Measurements from ENCODE around the gene RBM26. TPM values are rescaled to one million over a fixed set of nuclear protein-coding genes. Genes with fewer than 3 reads are reported as not detected.

Gene RBM26
- total and polyA plus RNA-seq, 2 experiments from 2014 or later = 46.0 to 69.3 TPM

- TF ChIP-seq JUNB (IDR thresholded peaks at IDR 0.05; ENCODE audit: unreplicated experiment) (no peak), EZH2phosphoT487 (IDR thresholded peaks at IDR 0.05; ENCODE audit: unreplicated experiment) (no peak), ETS1 (IDR thresholded peaks at IDR 0.05) (no peak), REST (IDR thresholded peaks at IDR 0.05; ENCODE audit: unreplicated experiment) (no peak), NANOG (IDR thresholded peaks at IDR 0.05; ENCODE audit: borderline replicate concordance) (no peak), CREB1 (CRISPR knock-in tag; IDR thresholded peaks at IDR 0.05; ENCODE audit: low read depth) (no peak), ZNF114 (CRISPR knock-in tag; IDR thresholded peaks at IDR 0.05) (no peak), ZNF331 (CRISPR knock-in tag; IDR thresholded peaks at IDR 0.05; ENCODE audit: low read depth) (no peak), STAT1 (IDR thresholded peaks at IDR 0.05; ENCODE audit: unreplicated experiment) (no peak)
These were observed 17.0 kb downstream of the RBM26 start for GRCh38 chr13:79389026-79389425.

GRCh38 chr13:79387853-79388252 lies 18.2 kb downstream of the RBM26 start:
- no peak overlapping the region for H3K4me3 ChIP-seq
- H3K27ac Mint-ChIP-seq = no peak overlapping the region

More at GRCh38 chr13:79389026-79389425, 17.0 kb downstream of the RBM26 start:
- no peak overlapping the region for H3K4me3 ChIP-seq
- ATAC-seq = no peak
- no peaks in the 10 kb centered on the region for H3K36me3 ChIP-seq (ENCODE audit: insufficient read depth)
- no peaks in the 10 kb centered on the region for H3K27me3 ChIP-seq (ENCODE audit: insufficient read depth)
- no peaks in the 10 kb centered on the region for H3K9me3 Mint-ChIP-seq
- peaks cover 5% of the 10 kb centered on the region for H3K27me3 Mint-ChIP-seq (ENCODE audit: insufficient read depth, low read depth, poor library complexity)
- H3K27ac Mint-ChIP-seq = no peak overlapping the region
- peaks cover 49% of the 10 kb centered on the region for H3K4me1 Mint-ChIP-seq
- no peak overlapping the region for H3K4me3 Mint-ChIP-seq
- H3K9me2 ChIP-seq (ENCODE audit: insufficient read depth) = no peaks in the 10 kb centered on the region
- no peak for DNase-seq (ENCODE audit: low spot score)
- no peak overlapping the region for H2AFZ ChIP-seq
- peaks cover 13% of the 10 kb centered on the region for H3K4me1 ChIP-seq (ENCODE audit: insufficient read depth)
- H3K4me2 ChIP-seq = no peak overlapping the region
- 0 out of 2 replicates have a peak, but pooled peaks cover 4% of the 10 kb centered on the region for H3F3A ChIP-seq (replicated peaks; ENCODE audit: low read depth)
- no peak overlapping the region for H3K27ac ChIP-seq (ENCODE audit: low read depth)
- H3K79me2 ChIP-seq (replicated peaks; ENCODE audit: insufficient read depth) = peaks cover 97% of the 10 kb centered on the region
- H3K36me3 Mint-ChIP-seq (ENCODE audit: low read depth) = peaks cover 3% of the 10 kb centered on the region
- H4K20me1 ChIP-seq (replicated peaks; ENCODE audit: insufficient read depth) = peaks cover 29% of the 10 kb centered on the region

More at GRCh38 chr13:79387853-79388252, 18.2 kb downstream of the RBM26 start:
- no peak for DNase-seq (ENCODE audit: low spot score)
- Histone ChIP-seq H3K4me2 (no peak overlapping the region), H3K27ac (ENCODE audit: low read depth) (no peak overlapping the region), H3K4me1 (ENCODE audit: insufficient read depth) (peaks cover 25% of the 10 kb centered on the region), H3K27me3 (ENCODE audit: insufficient read depth) (no peaks in the 10 kb centered on the region), H4K20me1 (replicated peaks; ENCODE audit: insufficient read depth) (peaks cover 25% of the 10 kb centered on the region), H3F3A (replicated peaks; ENCODE audit: low read depth) (no peaks in the 10 kb centered on the region), H3K36me3 (ENCODE audit: insufficient read depth) (no peaks in the 10 kb centered on the region), H3K9me2 (ENCODE audit: insufficient read depth) (no peaks in the 10 kb centered on the region), H2AFZ (no peak overlapping the region), H3K79me2 (replicated peaks; ENCODE audit: insufficient read depth) (peaks cover 97% of the 10 kb centered on the region)
- H3K27me3 Mint-ChIP-seq (ENCODE audit: insufficient read depth, low read depth, poor library complexity) = peaks cover 5% of the 10 kb centered on the region
- ATAC-seq = no peak
- H3K36me3 Mint-ChIP-seq (ENCODE audit: low read depth) = no peaks in the 10 kb centered on the region; the same call in 2 of the 3 replicates
- H3K4me3 Mint-ChIP-seq = no peak overlapping the region
- peaks cover 46% of the 10 kb centered on the region for H3K4me1 Mint-ChIP-seq
- H3K9me3 Mint-ChIP-seq = no peaks in the 10 kb centered on the region
- no peak for TF ChIP-seq ZNF114 (CRISPR knock-in tag; IDR thresholded peaks at IDR 0.05)
- TF ChIP-seq POLR2AphosphoS5 (IDR thresholded peaks at IDR 0.05; ENCODE audit: low read depth) = no peak
- TF ChIP-seq REST (IDR thresholded peaks at IDR 0.05; ENCODE audit: unreplicated experiment) = no peak
- TF ChIP-seq EZH2phosphoT487 (IDR thresholded peaks at IDR 0.05; ENCODE audit: unreplicated experiment) = no peak
- no peak for TF ChIP-seq STAT1 (IDR thresholded peaks at IDR 0.05; ENCODE audit: unreplicated experiment)
- no peak for TF ChIP-seq ZNF331 (CRISPR knock-in tag; IDR thresholded peaks at IDR 0.05; ENCODE audit: low read depth)

All from GM23338 (cell line).